HG03280 (cell line): ENCODE data around the gene PSMD12.
"Not testable (repeated sequence)": the region's sequence is repeated elsewhere in the genome, so short reads cannot be mapped to it uniquely, and the experiment has no call there.

Experiments used
- ATAC-seq: cut with Tn5 transposase; IDR thresholded peaks from one replicate; pipeline ENCODE4 v1.9.1; 2021; ENCODE audit warnings: mild to moderate bottlenecking, moderate library complexity; ENCODE audit not compliant: unreplicated experiment

The PSMD12 gene

DNA sequence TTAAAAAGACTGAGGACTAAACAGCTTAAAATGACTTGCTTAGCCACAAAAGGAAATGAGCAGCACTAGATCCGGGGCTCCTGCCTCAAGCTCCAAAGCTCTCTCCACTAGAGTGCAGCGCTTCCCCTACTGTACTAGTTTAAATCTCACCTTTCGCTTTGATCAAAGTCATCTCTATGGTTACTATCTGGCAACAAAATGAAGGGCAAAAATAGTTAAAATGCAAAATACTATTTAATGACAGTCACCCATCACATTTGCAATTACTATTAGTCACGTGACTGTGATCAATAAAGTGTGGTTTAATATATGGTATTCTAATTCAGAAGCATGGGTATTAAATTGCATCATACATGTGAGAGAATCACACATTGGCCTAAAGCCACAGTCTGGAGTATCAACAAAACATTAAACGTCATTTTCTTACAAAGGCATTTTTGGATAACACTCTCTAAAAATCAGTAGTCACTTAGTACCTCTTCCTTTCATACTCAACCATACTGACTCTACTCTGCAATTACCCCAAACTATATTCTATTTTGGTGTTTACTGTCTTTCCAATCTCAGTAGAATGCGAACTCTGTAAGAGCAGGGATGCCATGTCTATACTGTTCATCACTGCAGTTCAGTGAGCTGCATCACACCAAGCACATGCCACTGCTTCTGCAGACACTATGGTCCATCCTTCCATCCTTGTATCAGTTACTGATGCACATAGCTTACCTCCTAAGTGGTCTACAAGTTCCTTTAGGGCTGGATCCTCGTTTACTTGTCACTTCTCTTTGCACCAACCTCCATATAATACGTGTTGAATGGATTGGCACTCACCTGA is 6.2 kb downstream of the PSMD12 start:
- ATAC-seq: no peak

DNA sequence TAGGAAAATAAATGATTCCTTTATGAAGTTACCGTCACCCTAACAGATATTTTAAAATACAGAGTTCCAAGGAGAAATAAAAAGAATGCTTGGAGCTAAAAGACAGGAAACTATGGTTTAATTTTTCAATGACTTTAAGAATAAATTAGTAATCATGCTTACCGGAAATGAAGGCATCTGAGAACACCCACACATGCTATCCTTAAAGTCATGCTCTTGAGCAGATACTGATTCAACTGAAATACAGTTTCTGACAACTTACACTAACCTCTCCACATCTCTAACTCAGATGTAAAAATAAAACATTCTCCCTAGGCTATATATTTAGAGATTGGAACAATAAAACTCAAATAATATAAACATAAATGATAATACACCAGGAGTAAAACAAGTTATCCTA is 7.8 kb downstream of the PSMD12 start:
- ATAC-seq: no peak

DNA sequence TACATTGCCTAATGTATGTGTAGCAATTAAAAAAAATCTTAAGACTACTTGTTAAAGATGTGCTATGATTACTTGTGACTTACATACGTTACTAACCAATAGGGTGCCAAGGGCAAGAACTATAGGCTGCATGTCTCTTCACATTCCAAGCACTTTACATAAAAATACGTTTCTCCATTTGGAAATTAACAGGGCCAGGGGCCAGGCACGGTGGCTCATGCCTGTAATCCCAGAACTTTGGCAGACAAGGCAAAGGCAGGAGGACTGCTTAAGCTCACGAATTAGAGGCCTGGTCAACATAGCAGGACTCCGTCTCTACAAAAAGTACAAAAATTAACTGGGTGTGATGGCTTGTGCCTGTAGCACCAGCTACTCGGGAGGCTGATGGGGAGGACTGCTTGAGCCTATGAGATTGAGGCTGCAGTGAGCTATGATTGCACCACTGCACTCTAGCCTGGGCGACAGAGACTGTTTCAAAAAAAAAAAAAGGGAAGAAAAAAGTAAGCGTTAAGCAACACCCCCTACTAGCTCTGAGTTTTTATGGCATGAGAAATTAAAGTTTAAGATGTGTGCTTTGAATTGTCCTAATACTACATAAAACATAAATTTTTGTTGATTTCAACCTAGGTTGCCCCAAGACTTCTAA is 12.3 kb downstream of the PSMD12 start:
- ATAC-seq: no peak

DNA sequence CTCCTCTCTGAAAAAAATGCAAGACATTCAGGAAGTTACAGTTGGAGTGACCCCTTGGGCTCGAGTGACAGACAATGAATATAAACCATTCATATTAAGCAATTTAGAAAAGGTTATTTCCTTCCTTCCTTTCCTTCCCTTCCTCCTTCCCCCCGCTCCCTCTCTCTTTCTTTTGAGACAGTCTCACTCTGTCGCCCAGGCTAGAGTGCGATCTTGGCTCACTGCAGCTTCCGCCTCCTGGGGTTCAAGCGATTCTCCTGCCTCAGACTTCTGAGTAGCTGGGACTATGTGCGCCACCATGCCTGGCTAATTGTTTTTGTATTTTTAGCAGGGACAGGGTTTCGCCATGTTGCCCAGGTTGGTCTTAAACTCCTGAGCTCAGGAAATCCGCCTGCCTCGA is 13.2 kb downstream of the PSMD12 start:
- no peak for ATAC-seq

DNA sequence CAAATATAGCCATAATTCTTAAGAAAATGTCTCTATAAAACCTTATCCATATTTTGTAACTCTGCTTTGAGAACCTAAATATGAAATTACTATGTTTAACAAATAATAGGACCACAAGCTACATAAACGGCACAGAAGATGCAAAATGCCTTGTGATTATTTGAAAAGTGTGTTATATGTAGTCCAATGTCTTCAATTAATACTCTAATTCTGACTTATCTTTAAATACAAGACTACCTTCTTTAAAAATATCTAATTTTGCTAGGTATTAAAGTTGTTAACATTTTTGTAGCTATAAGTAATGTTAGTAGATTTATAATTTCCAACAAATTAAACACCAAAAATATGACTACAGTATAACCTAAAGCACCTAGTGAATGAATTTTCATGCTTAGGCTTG is 17.0 kb downstream of the PSMD12 start:
- ATAC-seq: no peak

DNA sequence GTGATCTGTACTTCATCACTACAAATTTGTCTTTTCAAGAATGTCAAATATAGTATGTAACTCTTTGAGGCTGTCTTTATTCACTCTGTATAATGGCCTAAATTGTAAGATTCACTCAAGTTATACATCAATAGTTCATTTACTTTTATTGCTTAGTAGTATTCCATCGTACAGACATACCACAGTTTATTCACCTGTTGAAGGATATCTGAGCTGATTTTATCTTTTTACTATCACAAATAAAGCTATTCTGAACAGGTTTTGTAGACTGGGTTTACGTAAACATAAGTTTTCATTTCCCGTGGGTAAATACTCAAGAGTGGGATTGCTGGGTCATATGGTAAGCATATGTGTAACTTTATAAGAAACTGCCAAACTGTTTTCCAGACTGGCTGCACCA is 18.6 kb downstream of the PSMD12 start:
- no peak for ATAC-seq

DNA sequence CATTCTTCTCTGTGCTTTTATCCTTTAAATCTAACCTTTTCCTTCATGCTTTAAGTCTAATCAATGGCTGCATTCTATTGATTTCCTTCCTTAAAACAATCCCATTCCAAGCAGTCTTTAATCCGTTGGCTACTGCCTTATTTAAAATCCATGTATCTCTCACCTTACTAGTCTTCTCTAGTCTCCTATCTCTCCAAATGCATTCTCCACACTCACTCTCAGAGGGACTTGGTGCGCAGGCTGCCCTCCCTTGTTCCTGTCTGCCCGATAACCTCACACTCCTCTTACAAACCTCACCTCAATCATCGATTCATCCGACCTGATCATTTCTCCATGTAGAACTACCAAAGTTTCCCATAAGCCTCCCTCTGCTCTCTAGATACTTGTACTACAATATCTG is 23.1 kb downstream of the PSMD12 start:
- ATAC-seq: no peak

DNA sequence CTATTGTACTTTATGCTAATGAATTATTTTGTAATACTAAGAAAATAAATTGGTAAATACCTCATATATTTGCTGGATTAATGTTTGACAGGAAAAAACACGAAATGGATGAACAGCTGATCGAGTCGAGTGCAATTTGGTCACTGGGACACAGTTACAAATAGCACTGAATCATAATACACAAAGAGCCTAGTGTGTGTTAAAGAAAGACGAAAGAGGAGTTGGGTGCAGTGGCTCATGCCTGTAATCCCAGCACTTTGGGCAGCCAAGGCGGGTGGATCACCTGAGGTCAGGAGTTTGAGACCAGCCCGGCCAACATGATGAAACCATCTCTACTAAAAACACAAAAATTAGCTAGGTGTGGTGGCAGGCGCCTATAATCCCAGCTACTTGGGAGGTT is 28.0 kb downstream of the PSMD12 start:
- ATAC-seq: not testable (repeated sequence)

- no peak for ATAC-seq
Observed at GRCh38 chr17:67336859-67337258, 29.5 kb downstream of the PSMD12 start.

- no peak for ATAC-seq
Observed at GRCh38 chr17:67335245-67335835, 31.0 kb downstream of the PSMD12 start.

DNA sequence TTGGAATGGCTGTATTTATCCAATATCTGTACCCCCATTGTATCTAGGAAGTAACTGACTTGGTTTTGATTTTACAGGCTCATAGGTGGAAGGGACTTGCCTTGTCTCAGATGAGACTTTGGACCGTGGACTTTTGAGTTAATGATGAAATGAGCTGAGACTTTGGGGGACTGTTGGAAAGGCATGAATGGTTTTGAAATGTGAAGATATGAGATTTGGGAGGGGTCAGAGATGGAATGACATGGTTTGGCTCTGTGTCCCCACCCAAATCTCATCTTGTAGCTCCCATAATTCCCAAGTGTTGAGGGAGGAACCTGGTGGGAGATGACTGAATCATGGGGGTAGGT is 34.2 kb downstream of the PSMD12 start:
- ATAC-seq: not testable (repeated sequence)

GRCh38 chr17:67331381-67332161 is 34.8 kb downstream of the PSMD12 start:
- not testable (repeated sequence) for ATAC-seq

DNA sequence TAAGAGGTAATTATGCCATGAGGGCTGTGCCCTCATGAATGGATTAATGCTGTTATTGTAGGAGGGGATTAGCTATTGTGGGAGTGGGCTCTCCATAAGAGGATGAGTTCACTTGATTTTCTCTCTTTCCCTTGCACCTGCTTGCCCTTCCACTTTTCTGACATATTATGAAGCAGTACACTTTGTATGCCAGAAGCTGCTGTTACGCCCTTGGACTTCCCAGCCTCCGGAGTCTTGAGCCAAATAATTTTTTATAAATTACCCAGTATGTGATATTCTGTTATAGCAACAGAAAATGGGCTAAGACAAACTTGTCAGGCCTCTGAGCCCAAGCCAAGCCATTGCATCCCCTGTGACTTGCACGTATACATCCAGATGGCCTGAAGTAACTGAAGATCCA is 38.4 kb downstream of the PSMD12 start:
- ATAC-seq: no peak

GRCh38 chr17:67326959-67327745 is 39.2 kb downstream of the PSMD12 start:
- not testable (repeated sequence) for ATAC-seq

GRCh38 chr17:67326440-67326839 is 39.9 kb downstream of the PSMD12 start:
- no peak for ATAC-seq

DNA sequence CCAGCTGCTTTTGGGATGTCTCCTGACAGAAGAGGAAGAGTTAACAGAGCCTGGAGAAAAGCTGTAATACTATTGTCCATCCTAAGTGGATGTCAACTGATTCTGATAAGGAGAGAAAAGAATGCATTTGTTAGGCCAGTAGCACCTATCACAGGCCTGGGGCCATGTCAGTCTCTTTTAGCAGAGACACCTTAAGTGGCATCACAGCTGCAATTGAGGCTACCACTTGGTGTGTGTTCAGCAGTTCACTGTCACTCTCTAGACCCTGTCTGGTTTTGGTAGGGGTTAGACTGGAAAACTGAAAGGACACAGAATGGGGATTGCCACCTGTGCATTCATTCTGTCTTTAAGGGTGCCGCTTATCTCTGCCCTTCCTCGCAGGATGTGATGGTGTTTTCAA is 42.0 kb downstream of the PSMD12 start:
- no peak for ATAC-seq

DNA sequence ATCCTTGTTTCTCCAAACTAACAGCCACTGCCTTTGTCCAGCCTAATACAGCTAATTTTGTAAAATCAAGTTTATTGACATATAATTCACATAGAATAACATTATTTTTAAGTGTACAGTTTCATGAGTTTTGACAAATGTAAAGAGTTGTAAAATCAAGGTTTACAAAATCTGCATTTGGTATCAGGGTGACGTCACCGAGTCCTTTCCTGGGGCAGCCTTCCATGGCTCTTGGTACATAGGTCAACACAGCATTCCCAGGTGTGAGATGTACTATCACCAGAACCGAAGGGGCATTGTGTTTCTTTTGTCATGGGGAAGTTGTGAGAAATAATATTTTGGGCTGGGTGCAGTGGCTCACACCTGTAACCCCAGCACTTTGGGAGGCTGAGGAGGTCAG is 42.9 kb downstream of the PSMD12 start:
- ATAC-seq: no peak

GRCh38 chr17:67322042-67322787 is 44.2 kb downstream of the PSMD12 start:
- ATAC-seq: no peak

DNA sequence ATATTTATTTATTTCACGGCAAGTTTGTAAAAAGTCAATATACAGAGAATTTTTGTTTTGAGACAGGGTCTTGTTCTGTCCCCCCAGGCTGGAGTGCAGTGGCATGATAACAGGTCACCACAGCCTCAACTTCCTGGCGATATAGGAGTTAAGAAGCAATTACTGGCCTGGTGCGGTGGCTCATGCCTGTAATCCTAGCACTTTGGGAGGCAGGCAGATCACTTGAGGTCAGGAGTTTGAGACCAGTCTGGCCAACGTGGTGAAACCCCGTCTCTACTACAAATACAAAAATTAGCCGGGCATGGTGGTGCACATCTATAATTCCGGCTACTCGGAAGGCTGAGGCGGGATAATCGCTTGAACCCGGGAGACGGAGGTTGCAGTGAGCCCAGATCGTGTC is 44.9 kb downstream of the PSMD12 start:
- not testable (repeated sequence) for ATAC-seq

DNA sequence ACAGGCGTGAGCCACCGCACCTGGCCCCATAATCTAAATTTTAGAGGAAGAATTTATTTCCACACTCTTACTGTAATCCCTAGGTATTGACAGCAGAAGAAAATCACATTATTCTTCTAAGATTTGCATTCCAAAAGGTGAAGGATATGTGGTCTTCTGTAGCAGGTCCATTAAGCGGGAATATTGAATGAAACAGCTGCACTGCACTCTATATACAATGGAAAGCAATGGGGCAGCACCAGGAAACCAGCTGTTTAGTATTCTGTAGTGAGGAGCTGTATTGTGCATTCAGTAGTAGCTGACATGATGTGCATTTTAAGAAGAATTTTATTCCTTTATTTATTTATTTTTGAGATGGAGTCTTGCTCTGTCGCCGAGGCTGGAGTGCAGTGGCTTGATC is 49.6 kb downstream of the PSMD12 start:
- ATAC-seq: no peak
